GM12874 (cell line): Measurements from ENCODE around the gene PCNX2.

Experiments used
- CTCF ChIP-seq: IDR thresholded peaks from 2 replicates; pipeline ENCODE4 v1.5.1; 2011; ENCODE audit warnings: low read depth, mild to moderate bottlenecking, control low read depth, low read length, moderate library complexity; ENCODE audit not compliant: insufficient read depth

Gene PCNX2

GRCh38 chr1:233094691-233095090, 200.8 kb downstream of the PCNX2 start:
- no peak for TF ChIP-seq CTCF

DNA sequence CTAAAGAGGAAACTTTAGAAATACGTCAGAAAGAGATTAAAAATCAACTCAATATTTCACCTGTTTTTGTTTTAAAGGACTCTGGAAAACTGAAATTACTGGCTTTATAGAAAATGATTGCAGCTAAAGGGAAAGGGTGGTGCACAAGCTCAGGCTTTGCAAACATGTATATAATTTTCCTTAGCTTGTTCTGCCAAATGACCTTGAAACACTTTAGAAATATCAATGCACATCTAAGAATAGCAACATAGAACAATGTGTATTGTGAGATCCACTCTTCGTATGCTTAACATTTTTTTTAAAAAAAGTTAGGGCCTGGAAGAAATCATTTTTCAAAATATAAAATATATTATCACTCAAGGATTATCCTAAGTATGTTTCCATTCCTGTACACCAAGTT, 201.3 kb downstream of the PCNX2 start:
- TF ChIP-seq CTCF: no peak

- TF ChIP-seq CTCF: no peak
These were observed 204.6 kb downstream of the PCNX2 start for GRCh38 chr1:233090746-233091494.

DNA sequence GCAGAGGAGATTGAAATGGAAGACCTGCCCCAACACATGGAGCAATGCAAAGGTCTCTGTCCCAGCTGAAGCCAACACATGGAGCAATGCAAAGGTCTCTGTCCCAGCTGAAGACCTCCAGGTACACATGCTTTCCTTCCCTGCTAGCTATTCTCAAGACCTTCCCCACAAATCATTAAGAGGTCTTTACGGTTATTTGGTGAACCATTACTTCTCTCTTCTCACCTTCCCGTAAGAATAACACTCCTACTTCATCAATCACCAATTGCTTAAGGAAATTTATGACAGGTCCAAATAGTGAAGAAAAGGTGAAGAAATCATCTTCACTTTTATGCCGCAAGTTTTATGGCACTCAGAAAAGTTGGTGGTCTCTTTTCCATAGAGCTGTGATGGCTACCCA, 206.3 kb downstream of the PCNX2 start:
- no peak for TF ChIP-seq CTCF

DNA sequence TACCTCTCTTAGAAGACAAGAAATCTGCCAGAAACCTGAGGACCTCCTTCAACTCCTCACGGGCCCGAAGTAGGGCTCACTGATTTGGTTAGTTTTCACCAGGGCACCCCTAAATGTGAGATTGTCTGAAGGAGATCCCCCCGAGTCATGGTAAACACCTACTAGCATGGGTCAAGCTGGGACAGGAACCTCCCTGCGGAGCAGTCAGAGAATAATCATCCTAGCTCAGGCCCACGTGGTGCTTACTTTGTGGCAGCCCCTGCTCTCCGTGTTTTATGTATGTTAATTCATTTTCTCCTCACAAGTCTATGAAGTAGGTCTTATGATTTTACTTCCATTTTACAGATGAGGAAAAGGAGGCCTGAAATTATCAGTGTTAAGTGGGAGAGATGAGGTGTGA, 206.9 kb downstream of the PCNX2 start:
- no peak for TF ChIP-seq CTCF

- no peak for TF ChIP-seq CTCF
These were observed 208.3 kb downstream of the PCNX2 start for GRCh38 chr1:233086961-233087881.

DNA sequence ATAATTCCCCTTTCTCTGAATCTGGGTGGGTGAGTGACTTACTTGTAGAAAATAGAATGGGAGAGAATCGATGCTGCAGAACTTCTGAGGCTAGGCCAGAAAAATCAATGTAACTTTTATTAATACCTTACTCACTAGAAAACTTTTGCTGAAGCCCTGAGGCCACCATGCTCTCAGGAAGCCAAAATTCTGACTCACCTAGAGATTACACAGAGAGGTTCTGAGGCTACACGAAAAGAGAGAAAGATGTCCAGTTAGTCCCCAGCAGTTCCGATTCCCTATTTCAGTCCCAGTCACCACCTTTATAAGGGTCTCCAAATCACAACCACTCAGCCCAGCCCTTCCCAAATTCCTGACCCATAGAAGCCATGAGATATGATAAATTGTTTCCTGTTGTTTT, 210.0 kb downstream of the PCNX2 start:
- TF ChIP-seq CTCF: no peak
